ENCODE results near the gene CTDSPL.

CTDSPL gene

GRCh38 chr3:37943126-37943525, 81.4 kb downstream of the CTDSPL start:
- CTCF ChIA-PET: interaction anchor here (0.8 to 2.8 kb wide), 4 partner anchors 10 to 32 kb away, joined by 3 to 11 read pairs (median 7); no protein-coding TSS in a partner anchor
- POLR2A ChIA-PET: no interaction called here
- H3K4me1 ChIP-seq (ENCODE audit: control extremely low read depth in 1 of 4, control insufficient read depth in 4 of 4, insufficient read depth in 4 of 4, low read length in 3 of 4): peaks cover 6 to 37% (median 24%) of the 10 kb centered on the region in 4 experiments
- H3K4me3 ChIP-seq (ENCODE audit: control insufficient read depth in 1 of 7, extremely low read depth in 1 of 7, insufficient read depth in 4 of 7, low read depth in 2 of 7, low read length in 6 of 7): no peak overlapping the region
- WGBS (ENCODE audit: insufficient coverage): 97% methylated on average over 4 of the region's 4 CpGs
- DNase-seq: no peak
- no peaks in the 10 kb centered on the region for H3K36me3 ChIP-seq (ENCODE audit: control insufficient read depth in 4 of 4, insufficient read depth in 4 of 4, low read length in 3 of 4)
- no peak overlapping the region for H3K27ac ChIP-seq (ENCODE audit: insufficient read depth in 1 of 2, low read depth in 1 of 2, low read length in 2 of 2, poor library complexity in 1 of 2, severe bottlenecking in 2 of 2)
- H3K9me3 ChIP-seq (ENCODE audit: control extremely low read depth in 1 of 5, control insufficient read depth in 4 of 5, insufficient read depth in 2 of 5, low read depth in 1 of 5, low read length in 4 of 5): no peaks in the 10 kb centered on the region
- no peaks in the 10 kb centered on the region for H3K27me3 ChIP-seq (replicated peaks in 2 of 5; ENCODE audit: control insufficient read depth in 4 of 5, insufficient read depth in 5 of 5, low read length in 4 of 5)

GRCh38 chr3:37943631-37944314, 82.1 kb downstream of the CTDSPL start:
- peaks cover 6 to 37% (median 24%) of the 10 kb centered on the region in 4 experiments for H3K4me1 ChIP-seq (ENCODE audit: control extremely low read depth in 1 of 4, control insufficient read depth in 4 of 4, insufficient read depth in 4 of 4, low read length in 3 of 4)
- CTCF ChIA-PET: interaction anchor here (0.8 to 2.8 kb wide), 3 partner anchors 12 to 27 kb away, joined by 3 to 11 read pairs (median 5); no protein-coding TSS in a partner anchor

GRCh38 chr3:37944391-37944842, 82.7 kb downstream of the CTDSPL start:
- ChIA-PET CTCF (interaction anchor here (0.7 to 2.8 kb wide), 7 partner anchors 10 to 29 kb away, joined by 3 to 12 read pairs (median 3); no protein-coding TSS in a partner anchor), POLR2A (no interaction called here)
- DNase-seq: peak in 2 of 3 donors; percentile 56 to 61
- Histone ChIP-seq H3K27me3 (replicated peaks in 2 of 5; ENCODE audit: control insufficient read depth in 4 of 5, insufficient read depth in 5 of 5, low read length in 4 of 5) (no peaks in the 10 kb centered on the region), H3K36me3 (ENCODE audit: control insufficient read depth in 4 of 4, insufficient read depth in 4 of 4, low read length in 3 of 4) (no peaks in the 10 kb centered on the region), H3K27ac (ENCODE audit: insufficient read depth in 1 of 2, low read depth in 1 of 2, low read length in 2 of 2, poor library complexity in 1 of 2, severe bottlenecking in 2 of 2) (peak overlapping the region; percentile 1 to 35), H3K9me3 (ENCODE audit: control extremely low read depth in 1 of 5, control insufficient read depth in 4 of 5, insufficient read depth in 2 of 5, low read depth in 1 of 5, low read length in 4 of 5) (no peaks in the 10 kb centered on the region), H3K4me3 (ENCODE audit: control insufficient read depth in 1 of 7, extremely low read depth in 1 of 7, insufficient read depth in 4 of 7, low read depth in 2 of 7, low read length in 6 of 7) (peak overlapping the region in 4 of 7 experiments; percentile 3 to 66 (median 12)), H3K4me1 (ENCODE audit: control extremely low read depth in 1 of 4, control insufficient read depth in 4 of 4, insufficient read depth in 4 of 4, low read length in 3 of 4) (peaks cover 6 to 37% (median 24%) of the 10 kb centered on the region in 4 experiments)
- 67% methylated on average over 1 of the region's 2 CpGs for WGBS (ENCODE audit: insufficient coverage)

More at GRCh38 chr3:37943631-37944314, 82.1 kb downstream of the CTDSPL start:
- Histone ChIP-seq H3K4me3 (ENCODE audit: control insufficient read depth in 1 of 7, extremely low read depth in 1 of 7, insufficient read depth in 4 of 7, low read depth in 2 of 7, low read length in 6 of 7) (no peak overlapping the region), H3K27me3 (replicated peaks in 2 of 5; ENCODE audit: control insufficient read depth in 4 of 5, insufficient read depth in 5 of 5, low read length in 4 of 5) (no peaks in the 10 kb centered on the region), H3K27ac (ENCODE audit: insufficient read depth in 1 of 2, low read depth in 1 of 2, low read length in 2 of 2, poor library complexity in 1 of 2, severe bottlenecking in 2 of 2) (no peak overlapping the region), H3K36me3 (ENCODE audit: control insufficient read depth in 4 of 4, insufficient read depth in 4 of 4, low read length in 3 of 4) (no peaks in the 10 kb centered on the region), H3K9me3 (ENCODE audit: control extremely low read depth in 1 of 5, control insufficient read depth in 4 of 5, insufficient read depth in 2 of 5, low read depth in 1 of 5, low read length in 4 of 5) (no peaks in the 10 kb centered on the region)
- DNase-seq: no peak
- POLR2A ChIA-PET: no interaction called here
- WGBS (ENCODE audit: insufficient coverage): 100% methylated on average over 6 of the region's 8 CpGs

- no peak for DNase-seq
- 42% methylated on average over 3 of the region's 6 CpGs for WGBS (ENCODE audit: insufficient coverage)
- peak overlapping the region; percentile 1 to 35 for H3K27ac ChIP-seq (ENCODE audit: insufficient read depth in 1 of 2, low read depth in 1 of 2, low read length in 2 of 2, poor library complexity in 1 of 2, severe bottlenecking in 2 of 2)
- H3K9me3 ChIP-seq (ENCODE audit: control extremely low read depth in 1 of 5, control insufficient read depth in 4 of 5, insufficient read depth in 2 of 5, low read depth in 1 of 5, low read length in 4 of 5): no peaks in the 10 kb centered on the region
- ChIA-PET CTCF (interaction anchor here (0.7 to 2.8 kb wide), 12 partner anchors 10 to 79 kb away, joined by 3 to 12 read pairs (median 4); no protein-coding TSS in a partner anchor), POLR2A (interaction anchor here (1.4 kb wide), 1 partner anchor 10 kb away, joined by 5 read pairs; no protein-coding TSS in a partner anchor)
- peak overlapping the region in 2 of 7 experiments; percentile 11 to 66 for H3K4me3 ChIP-seq (ENCODE audit: control insufficient read depth in 1 of 7, extremely low read depth in 1 of 7, insufficient read depth in 4 of 7, low read depth in 2 of 7, low read length in 6 of 7)
- H3K36me3 ChIP-seq (ENCODE audit: control insufficient read depth in 4 of 4, insufficient read depth in 4 of 4, low read length in 3 of 4): peaks cover 0 to 6% (median 2%) of the 10 kb centered on the region in 4 experiments
- H3K27me3 ChIP-seq (replicated peaks in 2 of 5; ENCODE audit: control insufficient read depth in 4 of 5, insufficient read depth in 5 of 5, low read length in 4 of 5): no peaks in the 10 kb centered on the region
- H3K4me1 ChIP-seq (ENCODE audit: control extremely low read depth in 1 of 4, control insufficient read depth in 4 of 4, insufficient read depth in 4 of 4, low read length in 3 of 4): peaks cover 6 to 37% (median 24%) of the 10 kb centered on the region in 4 experiments
Measured at GRCh38 chr3:37945156-37945806, 83.6 kb downstream of the CTDSPL start.

- no peaks in the 10 kb centered on the region for H3K27me3 ChIP-seq (replicated peaks in 2 of 5; ENCODE audit: control insufficient read depth in 4 of 5, insufficient read depth in 5 of 5, low read length in 4 of 5)
- H3K4me1 ChIP-seq (ENCODE audit: control extremely low read depth in 1 of 4, control insufficient read depth in 4 of 4, insufficient read depth in 4 of 4, low read length in 3 of 4): peaks cover 6 to 37% (median 24%) of the 10 kb centered on the region in 4 experiments
- H3K4me3 ChIP-seq (ENCODE audit: control insufficient read depth in 1 of 7, extremely low read depth in 1 of 7, insufficient read depth in 4 of 7, low read depth in 2 of 7, low read length in 6 of 7): peak overlapping the region in 2 of 7 experiments; percentile 11 to 66
- ChIA-PET CTCF (interaction anchor here (1.0 to 2.8 kb wide), 8 partner anchors 9 to 91 kb away, joined by 3 to 12 read pairs (median 4); no protein-coding TSS in a partner anchor), POLR2A (interaction anchor here (1.4 kb wide), 1 partner anchor 9 kb away, joined by 5 read pairs; no protein-coding TSS in a partner anchor)
- H3K9me3 ChIP-seq (ENCODE audit: control extremely low read depth in 1 of 5, control insufficient read depth in 4 of 5, insufficient read depth in 2 of 5, low read depth in 1 of 5, low read length in 4 of 5): no peaks in the 10 kb centered on the region
- peak in 2 of 3 donors; percentile 47 to 54 for DNase-seq
- H3K27ac ChIP-seq (ENCODE audit: insufficient read depth in 1 of 2, low read depth in 1 of 2, low read length in 2 of 2, poor library complexity in 1 of 2, severe bottlenecking in 2 of 2): peak overlapping the region in 1 of 2 experiments; percentile 1
- 0% methylated on average over 5 of the region's 8 CpGs for WGBS (ENCODE audit: insufficient coverage)
- peaks cover 0 to 6% (median 2%) of the 10 kb centered on the region in 4 experiments for H3K36me3 ChIP-seq (ENCODE audit: control insufficient read depth in 4 of 4, insufficient read depth in 4 of 4, low read length in 3 of 4)
Measured at GRCh38 chr3:37945807-37946530, 84.3 kb downstream of the CTDSPL start.

- Histone ChIP-seq H3K9me3 (ENCODE audit: control extremely low read depth in 1 of 5, control insufficient read depth in 4 of 5, insufficient read depth in 2 of 5, low read depth in 1 of 5, low read length in 4 of 5) (no peaks in the 10 kb centered on the region), H3K4me3 (ENCODE audit: control insufficient read depth in 1 of 7, extremely low read depth in 1 of 7, insufficient read depth in 4 of 7, low read depth in 2 of 7, low read length in 6 of 7) (no peak overlapping the region), H3K36me3 (ENCODE audit: control insufficient read depth in 4 of 4, insufficient read depth in 4 of 4, low read length in 3 of 4) (peaks cover 0 to 6% (median 2%) of the 10 kb centered on the region in 4 experiments), H3K4me1 (ENCODE audit: control extremely low read depth in 1 of 4, control insufficient read depth in 4 of 4, insufficient read depth in 4 of 4, low read length in 3 of 4) (peaks cover 6 to 37% (median 24%) of the 10 kb centered on the region in 4 experiments), H3K27me3 (replicated peaks in 2 of 5; ENCODE audit: control insufficient read depth in 4 of 5, insufficient read depth in 5 of 5, low read length in 4 of 5) (no peaks in the 10 kb centered on the region), H3K27ac (ENCODE audit: insufficient read depth in 1 of 2, low read depth in 1 of 2, low read length in 2 of 2, poor library complexity in 1 of 2, severe bottlenecking in 2 of 2) (peak overlapping the region in 1 of 2 experiments; percentile 7)
- ChIA-PET POLR2A (interaction anchor here (1.4 kb wide), 1 partner anchor 9 kb away, joined by 5 read pairs; no protein-coding TSS in a partner anchor), CTCF (interaction anchor here (1.2 to 2.8 kb wide), 5 partner anchors 9 to 91 kb away, joined by 3 to 12 read pairs (median 5); no protein-coding TSS in a partner anchor)
- WGBS (ENCODE audit: insufficient coverage): no CpG with 5 or more reads among the region's 2 CpGs
- no peak for DNase-seq
Measured at GRCh38 chr3:37946531-37946889, 84.8 kb downstream of the CTDSPL start.

Data from common myeloid progenitor, CD34-positive (primary cell).